GM18520 (cell line): ENCODE measurements around the gene SDK1.

Experiments
- ATAC-seq: cut with Tn5 transposase; IDR thresholded peaks from one replicate; pipeline ENCODE4 v1.9.1; 2021; ENCODE audit not compliant: unreplicated experiment

SDK1 gene

DNA sequence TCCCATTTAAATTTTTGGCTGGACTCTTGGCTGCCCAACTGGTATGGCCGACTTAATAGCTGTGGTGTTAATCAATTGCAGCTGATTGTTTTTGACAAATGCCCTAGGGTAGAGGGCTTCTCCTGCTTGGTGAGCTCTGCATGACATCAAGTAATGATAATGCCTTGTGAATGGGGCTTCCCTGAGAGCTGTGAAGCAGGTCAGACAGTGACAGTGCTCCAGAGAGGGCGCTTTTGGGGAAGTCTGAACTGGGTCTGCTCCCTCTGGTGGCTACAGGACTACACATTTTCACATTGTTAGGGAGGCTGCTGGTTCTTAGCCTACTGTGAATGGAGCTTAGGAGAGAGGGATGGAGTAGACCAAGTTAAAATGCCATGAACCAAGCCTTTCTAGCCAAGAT is 98.8 kb downstream of the SDK1 start:
- no peak for ATAC-seq

DNA sequence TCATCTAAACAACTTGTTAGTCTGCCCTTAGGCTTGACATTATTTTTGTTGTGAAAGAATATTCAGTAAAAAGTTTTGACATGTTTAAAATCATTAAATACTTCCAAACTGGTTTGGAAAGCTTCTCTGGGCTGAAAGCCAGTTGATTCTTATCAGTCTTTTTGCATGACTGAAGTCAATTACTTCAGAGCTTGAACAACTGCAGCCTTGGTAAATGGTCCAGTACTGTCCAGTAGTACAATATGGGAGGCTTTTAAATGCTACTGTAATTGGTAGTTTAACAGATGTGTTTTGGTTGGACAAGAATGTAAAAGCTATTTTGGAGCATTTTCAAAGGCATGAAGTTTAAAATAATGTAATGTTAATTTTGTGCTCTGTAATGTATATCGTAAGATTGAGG is 103.4 kb downstream of the SDK1 start:
- no peak for ATAC-seq

DNA sequence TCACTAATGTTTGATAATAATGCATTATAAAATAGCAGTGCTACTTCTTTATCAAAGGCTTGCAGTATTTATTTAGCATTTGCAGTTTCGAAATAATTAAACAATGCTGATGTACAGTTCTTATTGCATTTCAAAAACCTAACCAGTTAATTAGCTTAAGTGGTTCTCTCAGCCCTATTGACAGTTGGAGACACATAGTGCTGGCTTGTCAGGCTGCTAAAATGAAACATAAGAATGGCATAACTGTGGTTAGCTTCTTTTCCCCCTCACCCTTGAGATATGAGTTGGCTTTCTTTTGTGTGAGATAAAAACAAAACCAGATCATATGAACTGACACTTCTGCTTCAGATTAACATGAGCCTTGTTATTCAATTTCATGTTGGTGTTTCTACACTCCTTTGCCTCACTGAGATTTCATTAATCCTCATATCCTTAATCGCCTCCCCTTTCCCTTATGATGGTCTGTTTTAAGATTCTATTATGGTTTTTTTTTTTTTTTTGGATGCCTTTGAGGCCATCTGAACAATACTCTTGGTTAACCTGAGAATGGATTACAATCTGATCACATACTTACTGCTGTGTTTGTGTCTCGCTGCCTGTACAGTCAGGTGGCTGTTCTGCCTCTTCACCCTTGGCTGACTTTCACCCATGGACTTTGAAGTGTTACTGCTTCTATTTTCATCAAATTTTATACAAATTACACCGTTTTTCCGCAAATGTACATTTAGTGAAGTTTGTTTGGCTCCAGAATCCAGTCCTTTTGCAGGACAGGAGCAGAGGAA is 108.0 kb downstream of the SDK1 start:
- no peak for ATAC-seq

DNA sequence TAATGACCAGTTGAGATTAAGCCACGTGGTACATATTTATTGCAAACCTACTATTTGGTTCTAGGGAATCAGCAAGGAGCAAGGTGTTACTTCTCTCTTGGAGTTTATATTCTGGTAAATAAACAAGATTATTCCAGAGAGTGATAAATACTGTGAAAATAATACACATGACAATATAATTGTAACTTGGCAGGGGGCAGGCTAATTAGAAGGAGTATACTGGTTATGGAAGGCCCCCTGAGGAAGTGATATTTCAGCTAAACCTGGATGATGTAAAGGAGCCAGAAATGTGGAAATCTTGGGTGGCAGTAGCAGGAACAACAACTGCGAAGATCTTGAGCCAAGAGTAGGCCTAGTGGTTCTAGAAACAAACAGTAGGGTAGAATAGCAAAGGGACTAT is 111.8 kb downstream of the SDK1 start:
- no peak for ATAC-seq

DNA sequence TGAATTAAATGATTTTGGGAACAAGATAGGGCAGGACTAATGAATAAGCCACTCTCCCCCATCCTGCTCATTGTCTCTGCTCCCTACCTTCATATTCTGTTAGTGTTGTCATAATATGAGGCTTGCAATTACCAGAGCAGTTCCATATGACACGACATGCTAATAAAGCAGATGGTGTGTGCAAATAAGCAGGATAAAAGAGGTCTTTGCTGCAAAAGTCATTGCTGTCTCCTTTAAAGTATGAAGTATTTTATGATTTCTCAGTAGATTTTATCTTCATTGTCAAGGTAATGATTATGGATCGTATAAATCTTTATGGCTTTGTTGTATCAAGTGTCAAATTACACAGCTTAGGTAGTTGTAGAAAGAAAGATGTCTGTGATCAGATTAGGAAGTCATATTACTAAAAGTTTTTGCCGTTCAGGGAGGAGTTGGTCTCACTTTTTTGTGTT is 114.8 kb downstream of the SDK1 start:
- no peak for ATAC-seq

DNA sequence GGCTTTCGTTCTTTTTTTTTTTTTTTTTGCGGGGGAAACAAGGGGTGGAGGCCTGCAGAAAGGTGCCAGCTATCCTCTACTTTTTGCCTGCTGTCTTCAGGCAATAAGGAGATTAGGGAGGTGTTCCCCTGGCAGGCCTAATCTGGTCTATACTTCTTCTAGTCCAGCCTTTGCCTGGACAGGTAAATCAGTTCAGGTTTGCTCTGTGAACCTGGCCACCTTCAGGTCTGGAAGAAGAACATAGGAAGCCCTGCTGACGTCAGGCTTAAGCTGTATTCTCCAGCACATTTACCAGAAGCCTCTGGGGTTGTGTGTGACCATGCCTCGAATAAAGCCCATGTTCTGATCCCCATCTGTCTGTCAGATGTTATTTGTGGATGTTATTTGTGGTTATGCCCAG is 115.4 kb downstream of the SDK1 start:
- no peak for ATAC-seq

DNA sequence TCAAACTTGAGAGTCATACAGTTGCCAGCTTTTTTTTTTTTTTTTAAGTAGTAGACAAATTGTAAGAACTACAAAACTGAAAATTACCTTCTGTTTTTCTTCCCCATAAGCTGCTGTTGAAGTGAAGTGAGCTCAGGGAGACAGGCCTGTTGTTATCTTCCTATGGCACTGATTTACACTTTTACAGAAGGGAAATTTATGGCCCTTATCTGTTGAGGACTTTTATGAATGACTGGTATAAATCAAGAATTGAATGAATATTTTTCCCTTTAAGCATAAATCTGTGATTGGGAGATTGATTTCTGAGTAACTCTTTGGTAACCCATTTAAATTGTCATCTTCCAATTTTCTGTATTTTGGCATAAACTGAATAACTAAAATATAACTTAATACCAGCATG is 124.0 kb downstream of the SDK1 start:
- ATAC-seq, result no peak

DNA sequence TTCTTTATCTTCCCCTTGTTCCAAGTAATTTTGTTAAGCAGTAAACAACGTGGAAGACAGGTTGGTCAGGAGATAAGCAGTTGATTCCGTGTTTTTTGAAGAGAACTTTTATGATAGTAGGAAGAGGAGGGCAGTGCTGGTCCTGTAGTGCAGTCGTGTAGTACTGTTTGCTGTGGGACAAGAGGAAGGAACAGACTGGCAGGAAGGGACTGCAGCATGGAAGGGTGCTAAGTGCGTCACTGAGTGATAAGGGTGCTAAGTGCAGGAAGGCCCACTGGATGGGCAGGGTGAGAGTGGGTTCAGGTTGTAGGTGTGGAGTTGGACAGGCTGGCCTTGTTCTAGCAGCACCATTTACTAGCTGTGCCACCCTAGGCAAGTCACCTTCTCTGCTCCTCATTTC is 125.0 kb downstream of the SDK1 start:
- no peak for ATAC-seq

DNA sequence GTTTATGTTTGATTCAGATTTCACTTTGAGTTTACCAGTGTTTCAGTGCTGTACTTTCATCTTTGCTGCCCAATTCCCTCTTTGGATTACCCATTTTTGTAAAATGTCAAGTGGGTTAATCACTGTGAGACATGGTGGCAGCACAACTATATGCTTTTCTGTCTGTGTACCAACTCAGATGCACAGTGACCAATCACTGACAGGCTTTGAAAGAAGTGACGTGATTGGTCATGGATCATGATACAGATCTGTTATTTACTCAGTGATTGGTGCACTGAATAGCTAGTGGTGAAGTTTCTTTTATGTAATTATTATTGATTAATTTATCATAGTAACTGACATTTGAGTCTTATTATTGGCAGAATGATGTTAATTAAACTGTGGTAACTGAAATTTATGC is 126.9 kb downstream of the SDK1 start:
- ATAC-seq, result no peak

DNA sequence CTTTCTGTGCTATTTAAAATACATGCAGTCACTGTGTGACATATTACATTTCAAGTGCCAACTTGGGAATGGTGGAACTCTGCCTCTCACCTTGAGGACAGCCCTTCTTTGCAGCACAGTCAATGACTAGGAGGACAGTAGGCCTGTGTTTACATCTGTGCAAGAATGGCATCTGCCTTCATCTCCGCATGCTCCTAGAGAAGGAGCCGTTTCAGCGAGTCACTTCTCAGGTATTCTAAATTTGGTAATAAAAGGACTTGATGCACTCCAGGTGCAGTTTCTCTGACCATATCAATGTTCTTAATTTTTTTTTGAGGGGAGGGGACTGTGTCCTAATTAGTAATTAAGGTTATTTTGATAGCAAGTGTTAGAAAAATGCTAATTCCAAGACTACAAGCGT is 128.9 kb downstream of the SDK1 start:
- ATAC-seq, result no peak

DNA sequence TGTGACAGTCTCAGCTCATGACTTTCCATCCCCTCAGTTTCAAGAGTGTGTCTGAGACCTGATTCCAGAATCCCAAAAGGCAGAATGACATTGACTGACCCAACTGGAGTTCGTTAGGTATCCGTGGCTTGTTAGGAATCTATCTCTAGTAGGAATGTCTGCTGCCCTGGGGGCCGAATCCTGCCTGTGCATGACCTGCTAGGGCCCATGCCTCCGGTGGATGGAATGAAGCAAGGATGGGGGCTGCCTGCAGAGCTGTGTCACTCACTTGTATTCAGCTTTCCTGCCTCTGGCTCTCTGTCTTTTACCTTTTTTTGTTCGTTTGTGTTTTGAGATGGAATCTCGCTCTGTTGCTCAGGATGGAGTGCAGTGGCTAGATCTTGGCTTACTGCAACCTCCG is 129.5 kb downstream of the SDK1 start:
- ATAC-seq, result no peak

DNA sequence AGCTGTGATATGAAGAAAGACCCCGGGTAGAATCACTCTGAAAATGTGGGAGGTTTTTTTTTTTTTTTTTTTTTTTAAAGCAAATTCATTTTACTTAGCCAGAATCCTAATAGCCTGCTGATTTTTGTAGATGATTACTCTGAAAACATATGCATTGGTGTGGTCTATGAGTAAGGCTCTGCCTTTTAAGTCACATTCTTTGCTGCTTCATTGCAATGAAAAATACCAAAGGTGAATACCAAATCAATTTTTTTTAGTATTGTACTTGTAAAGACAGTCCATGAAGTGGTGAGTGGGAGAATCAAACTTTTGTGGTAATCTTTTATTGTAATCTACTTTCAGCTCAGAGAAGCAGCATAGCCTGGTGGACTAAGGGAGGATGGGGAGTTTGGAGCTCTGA is 130.3 kb downstream of the SDK1 start:
- ATAC-seq, result no peak

DNA sequence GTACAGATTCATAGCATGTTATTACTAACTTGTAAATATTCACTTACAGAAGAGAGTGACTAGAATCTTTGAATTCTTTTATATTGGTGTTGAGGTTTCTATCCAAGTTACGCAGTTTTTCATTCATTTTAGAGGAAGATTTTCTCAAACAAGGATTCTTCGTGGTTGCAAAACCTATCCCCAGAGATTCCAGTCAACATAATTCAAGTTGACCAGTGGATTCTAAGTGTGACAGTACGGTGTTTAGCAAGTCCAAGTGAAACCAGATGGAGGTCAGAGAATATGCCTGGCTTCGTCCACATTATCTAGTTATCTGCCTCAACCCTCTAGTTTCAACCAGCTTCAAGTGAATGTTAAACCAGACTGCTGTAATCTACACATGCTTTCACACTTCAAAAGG is 131.9 kb downstream of the SDK1 start:
- no peak for ATAC-seq

DNA sequence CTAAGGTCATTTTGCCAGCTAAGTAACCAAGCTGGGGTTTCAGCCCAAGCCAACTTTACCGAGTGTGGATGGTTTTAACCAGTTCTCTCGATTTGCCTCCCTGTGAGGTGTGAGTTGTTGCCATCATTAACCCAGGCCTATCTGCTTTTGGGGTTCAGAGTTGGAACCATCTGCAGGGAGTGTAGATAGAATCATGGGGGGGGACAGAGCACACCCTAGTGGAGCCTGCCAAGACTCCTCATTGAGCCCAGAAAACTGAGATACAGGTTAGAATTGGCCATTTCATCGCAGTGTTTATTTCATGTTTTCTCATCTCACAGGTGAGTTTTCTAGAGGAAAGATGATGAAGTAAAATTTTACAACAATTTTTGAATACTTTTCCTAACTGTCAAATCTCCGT is 133.6 kb downstream of the SDK1 start:
- ATAC-seq, result no peak

DNA sequence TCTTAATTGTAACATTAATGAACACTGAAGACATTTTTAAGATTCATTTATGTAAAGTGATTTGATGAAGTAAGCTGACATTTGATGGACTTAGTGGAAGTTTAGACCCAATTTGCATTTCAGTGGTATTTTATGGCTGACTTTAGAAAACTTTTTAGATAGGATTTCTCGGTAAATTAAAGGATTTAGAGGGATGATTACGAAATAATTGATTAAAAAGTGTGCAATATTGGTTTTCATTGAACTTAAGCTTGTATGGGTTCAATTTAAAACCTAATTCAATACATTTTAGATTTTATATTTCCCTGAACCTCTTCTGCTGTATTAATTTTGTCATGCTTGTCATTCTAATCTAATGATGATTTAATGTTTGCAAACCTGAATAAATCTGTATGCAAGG is 135.1 kb downstream of the SDK1 start:
- ATAC-seq, result no peak

DNA sequence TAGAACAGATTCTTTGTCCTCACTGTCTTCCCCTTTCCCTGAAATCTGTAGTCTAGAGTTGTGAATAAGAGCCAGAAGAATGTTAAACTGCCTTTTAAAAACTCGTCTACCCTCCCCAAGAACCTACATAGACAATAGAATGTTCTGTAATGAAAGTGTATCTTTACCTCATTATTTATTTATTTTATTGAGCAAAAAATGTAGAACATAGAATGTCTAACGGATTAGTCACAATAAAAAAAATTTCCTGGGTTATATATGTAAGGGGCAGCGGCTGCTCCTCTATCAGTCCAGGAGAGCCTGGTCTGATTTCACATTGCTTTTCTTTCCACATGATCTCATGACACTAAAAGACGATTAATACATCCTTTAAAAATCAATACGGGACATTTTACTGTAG is 135.7 kb downstream of the SDK1 start:
- ATAC-seq, result no peak

DNA sequence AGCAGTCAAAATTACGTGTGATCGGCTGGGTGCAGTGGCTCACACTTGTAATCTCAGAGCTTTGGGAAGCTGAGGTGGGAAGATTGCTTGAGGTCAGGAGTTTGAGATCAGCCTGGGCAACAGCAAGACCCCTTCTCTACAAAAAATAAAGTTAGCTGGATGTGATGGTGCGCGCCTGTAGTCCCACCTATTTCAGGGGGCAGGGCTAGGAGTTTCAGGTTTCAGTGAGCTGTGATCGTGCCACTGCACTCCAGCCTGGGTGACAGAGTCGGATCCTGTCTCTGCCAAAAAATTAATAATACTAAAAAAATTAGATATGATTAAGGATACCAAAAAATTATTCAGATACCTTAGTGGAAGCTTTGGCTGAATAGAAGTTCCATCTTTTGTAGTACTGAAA is 136.4 kb downstream of the SDK1 start:
- ATAC-seq, result no peak

DNA sequence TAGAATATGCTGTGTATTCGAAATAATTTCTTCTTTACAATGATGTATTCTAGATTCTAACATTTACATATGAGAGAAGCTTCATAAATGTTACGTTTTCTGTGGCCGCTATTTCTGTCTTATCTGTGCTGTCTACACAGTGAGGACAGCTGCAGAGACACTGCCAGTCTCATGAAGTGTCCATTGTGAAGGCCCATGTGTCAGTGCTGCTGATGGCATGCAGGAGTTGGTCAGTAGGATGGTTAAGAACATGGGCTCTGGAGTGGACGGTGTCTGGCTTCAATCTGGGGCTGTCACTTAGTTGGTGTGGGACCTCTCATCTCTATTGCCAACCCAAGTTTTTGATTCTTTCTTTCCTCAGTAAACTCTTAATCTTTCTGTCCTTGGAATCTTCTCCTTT is 137.3 kb downstream of the SDK1 start:
- ATAC-seq, result no peak

DNA sequence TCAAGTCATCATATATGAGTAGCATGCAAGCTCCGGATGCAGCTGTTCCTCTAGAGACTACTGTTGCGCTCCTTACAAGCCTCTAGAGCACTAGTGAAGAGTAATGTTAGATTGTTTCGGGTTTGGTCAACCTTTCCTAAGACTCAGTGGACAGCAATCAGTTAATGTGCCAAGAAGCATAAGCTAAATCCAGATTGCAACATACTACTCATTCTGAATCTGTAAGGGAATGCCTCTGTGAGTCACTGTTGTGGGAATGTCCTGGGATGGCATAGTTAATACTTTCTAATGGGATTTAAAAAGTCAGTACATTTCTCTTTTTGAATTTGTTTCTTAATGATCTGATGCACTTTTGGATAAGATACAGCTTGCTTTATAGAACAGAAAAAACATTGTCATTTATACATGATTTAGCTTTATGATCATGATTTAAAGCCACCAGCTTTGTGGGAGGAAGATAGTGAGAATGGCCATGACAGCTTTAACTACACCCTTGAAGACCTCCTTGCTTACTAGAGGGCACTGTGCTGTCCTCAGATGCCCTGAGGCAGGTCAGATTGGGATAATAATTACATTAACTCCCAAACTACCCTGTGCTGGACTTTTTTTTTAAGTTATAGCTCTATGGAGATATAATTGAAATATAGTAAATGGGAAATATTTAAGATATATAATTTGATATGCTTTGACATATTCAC is 138.4 kb downstream of the SDK1 start:
- ATAC-seq, result no peak

DNA sequence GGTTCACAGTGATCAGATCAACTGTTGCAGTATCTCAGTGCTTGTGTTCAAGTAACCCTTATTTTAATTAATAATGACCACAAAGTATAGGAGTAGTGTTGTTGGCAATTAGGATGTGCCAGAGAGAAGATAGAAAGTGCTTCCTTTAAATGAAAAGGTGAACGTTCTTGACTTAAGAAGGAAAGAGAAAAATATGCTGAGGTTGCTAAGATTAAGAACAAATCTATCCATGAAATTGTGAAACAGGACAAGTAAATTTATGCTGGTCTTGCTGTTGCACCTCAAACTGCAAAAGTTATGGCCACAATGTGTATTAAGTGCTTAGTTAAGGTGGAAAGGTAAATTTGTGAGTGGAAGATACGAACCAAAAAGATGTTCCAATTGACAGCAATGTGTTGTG is 139.5 kb downstream of the SDK1 start:
- no peak for ATAC-seq

DNA sequence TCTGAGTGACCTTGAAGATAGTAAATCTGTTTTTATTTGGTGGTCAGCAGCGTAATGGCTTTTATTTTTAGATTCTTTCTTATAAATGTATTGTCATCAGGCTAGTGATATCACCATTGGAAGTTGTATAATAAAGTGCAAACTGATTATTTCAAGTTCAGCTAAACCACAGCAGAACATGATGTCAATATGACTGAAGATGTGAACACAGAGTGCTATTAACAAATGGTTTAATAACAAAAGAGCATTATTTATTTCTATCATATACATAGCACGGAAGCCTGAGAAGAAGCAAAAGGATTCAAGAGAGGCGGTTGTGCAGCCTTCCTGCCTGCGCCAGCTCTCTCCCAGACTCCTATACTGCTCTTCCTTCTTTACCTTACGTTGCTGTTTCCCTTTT is 142.7 kb downstream of the SDK1 start:
- no peak for ATAC-seq

DNA sequence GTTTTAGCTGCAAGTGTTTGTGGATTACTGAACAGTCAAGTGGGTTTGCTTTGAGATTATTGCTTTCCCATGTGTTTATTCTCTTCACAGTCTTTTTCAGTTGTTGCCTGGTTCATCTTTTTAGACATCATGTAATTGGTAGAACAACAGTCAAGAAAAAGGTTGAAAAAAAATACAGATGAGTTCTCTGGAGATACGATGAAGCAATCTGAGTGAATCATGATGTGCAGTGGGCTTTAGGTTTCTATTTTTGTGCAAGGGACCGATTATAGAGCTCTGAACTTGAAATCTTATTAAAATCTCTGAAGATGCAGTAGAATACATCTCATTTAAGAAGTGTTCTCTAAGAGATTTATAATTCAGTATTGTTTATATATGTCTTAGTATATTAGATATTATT is 145.7 kb downstream of the SDK1 start:
- ATAC-seq, result no peak

DNA sequence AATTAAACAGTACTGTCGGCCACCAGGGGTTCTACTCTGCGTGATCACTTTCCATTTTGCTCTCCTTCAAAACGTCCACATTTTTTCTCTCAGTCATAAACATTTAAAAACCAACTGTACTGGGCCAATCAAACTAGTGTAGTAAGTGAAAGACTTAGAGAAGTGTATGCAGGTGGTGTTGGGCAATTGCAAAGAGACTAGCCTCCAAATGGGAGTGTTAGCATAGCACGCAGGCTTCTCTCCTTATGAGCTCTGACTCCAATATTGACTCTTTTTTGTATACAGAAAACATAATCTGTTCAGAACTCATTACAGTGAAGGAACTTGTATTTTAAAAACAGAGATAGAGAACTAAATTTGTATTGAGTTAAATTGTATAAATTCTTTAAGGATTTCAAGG is 150.6 kb downstream of the SDK1 start:
- ATAC-seq, result no peak
